Loucy (cell line): ENCODE data around the gene TSC2.
"Not testable (repeated sequence)": the region's sequence is repeated elsewhere in the genome, so short reads cannot be mapped to it uniquely, and the experiment has no call there.

Experiments
- H2AFZ ChIP-seq: fragments of 200-600 bp; sonication (generic); 2 replicates; pipeline ENCODE4 v1.6.0; 2016; ENCODE audit warnings: antibody characterized with exemption, mild to moderate bottlenecking, low read length, moderate library complexity
- H3F3A ChIP-seq: fragments of 200-600 bp; 2 replicates; pipeline ENCODE4 v1.6.0; 2016; ENCODE audit warnings: antibody characterized with exemption, low read depth, mild to moderate bottlenecking
- H3K27me3 ChIP-seq: fragments of 200-600 bp; sonication (generic); 2 replicates; pipeline ENCODE4 v1.6.1; 2014; ENCODE audit warnings: low read length, mild to moderate bottlenecking; ENCODE audit not compliant: insufficient read depth, poor library complexity, severe bottlenecking
- H3K36me3 ChIP-seq: fragments of 200-600 bp; sonication (generic); 2 replicates; pipeline ENCODE4 v1.6.1; 2016; ENCODE audit warnings: low read length; ENCODE audit not compliant: insufficient read depth
- H3K4me1 ChIP-seq: fragments of 200-600 bp; sonication (generic); 2 replicates; pipeline ENCODE4 v1.5.1; 2014; ENCODE audit warnings: low read length, mild to moderate bottlenecking; ENCODE audit not compliant: insufficient read depth, poor library complexity, severe bottlenecking
- H3K4me2 ChIP-seq: fragments of 200-600 bp; sonication (generic); 2 replicates; pipeline ENCODE4 v1.6.0; 2014; ENCODE audit warnings: antibody characterized with exemption, low read length, low read depth, mild to moderate bottlenecking; ENCODE audit not compliant: poor library complexity, severe bottlenecking
- H3K4me3 ChIP-seq: fragments of 200-600 bp; sonication (generic); 2 replicates; pipeline ENCODE4 v1.5.1; 2014; ENCODE audit warnings: low read length, mild to moderate bottlenecking, mixed read lengths; ENCODE audit not compliant: poor library complexity, severe bottlenecking
- H3K79me2 ChIP-seq: fragments of 200-600 bp; sonication (generic); 2 replicates; pipeline ENCODE4 v1.6.1; 2014; ENCODE audit warnings: low read length; ENCODE audit not compliant: insufficient read depth
- H3K9ac ChIP-seq: fragments of 200-600 bp; sonication (generic); 2 replicates; pipeline ENCODE4 v1.6.0; 2014; ENCODE audit warnings: mild to moderate bottlenecking, low read depth, low read length, moderate library complexity; ENCODE audit not compliant: poor library complexity, severe bottlenecking
- H3K9me2 ChIP-seq: fragments of 200-600 bp; sonication (generic); replicated peaks from 2 replicates; pipeline ENCODE4 v1.6.1; 2016; ENCODE audit warnings: low read depth, low read length, mixed read lengths
- H3K9me3 ChIP-seq: fragments of 200-600 bp; sonication (generic); 2 replicates; pipeline ENCODE4 v1.6.1; 2014; ENCODE audit warnings: mild to moderate bottlenecking, antibody characterized with exemption, low read length, low read depth; ENCODE audit not compliant: insufficient read depth
- H4K20me1 ChIP-seq: fragments of 200-600 bp; sonication (generic); 2 replicates; pipeline ENCODE4 v1.6.0; 2014; ENCODE audit warnings: antibody characterized with exemption, low read length, mild to moderate bottlenecking; ENCODE audit not compliant: insufficient read depth, poor library complexity, severe bottlenecking
- EZH2phosphoT487 ChIP-seq: fragments of 200-600 bp; IDR thresholded peaks from 2 replicates; pipeline ENCODE4 v1.6.1; 2018; ENCODE audit warnings: antibody characterized with exemption, mild to moderate bottlenecking, moderate library complexity, borderline replicate concordance
- TF ChIP-seq, protein P1 (sequence below): fragments of 200-600 bp; sonication (generic); conservative IDR thresholded peaks from 2 replicates; pipeline ENCODE4 v1.5.1; 2014; ENCODE audit warnings: mild to moderate bottlenecking, antibody characterized with exemption, low read length

The TSC2 gene

DNA sequence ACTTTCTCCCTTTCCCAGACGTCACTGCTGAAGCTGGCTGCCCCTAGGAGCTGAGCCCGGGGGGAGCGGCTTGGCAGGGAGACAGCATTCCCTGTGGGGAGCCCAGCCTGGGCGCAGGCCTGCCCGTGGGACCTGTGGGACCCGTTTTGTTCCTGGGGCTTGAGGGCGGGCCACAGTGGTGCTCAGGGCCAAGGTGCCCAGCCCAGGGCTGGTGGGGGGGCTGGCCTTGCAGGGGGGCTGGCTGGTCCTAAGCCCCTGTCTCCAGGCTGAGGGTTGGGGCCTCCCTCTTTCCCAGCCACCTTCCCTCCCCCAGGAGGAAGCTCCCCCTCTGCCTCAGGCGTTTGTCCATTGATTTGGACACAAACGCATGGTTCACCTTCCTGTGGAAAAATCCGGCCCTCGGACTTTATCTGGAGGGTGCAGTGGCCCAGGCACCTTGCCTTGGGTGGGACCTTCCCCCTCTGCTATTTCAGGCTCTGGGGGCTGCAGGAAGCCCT, 16.7 kb upstream of the TSC2 start:
- no peak overlapping the region for H3K9ac ChIP-seq
- H3K36me3 ChIP-seq, result no peaks in the 10 kb centered on the region
- TF ChIP-seq EZH2phosphoT487, result no peak
- no peaks in the 10 kb centered on the region for H3K9me2 ChIP-seq
- no peaks in the 10 kb centered on the region for H3K79me2 ChIP-seq
- H4K20me1 ChIP-seq, result no peaks in the 10 kb centered on the region
- no peak overlapping the region for H3K4me2 ChIP-seq
- no peaks in the 10 kb centered on the region for H3F3A ChIP-seq
- no peak overlapping the region for H3K4me3 ChIP-seq
- no peaks in the 10 kb centered on the region for H3K9me3 ChIP-seq
- H3K27me3 ChIP-seq, result peaks cover 4% of the 10 kb centered on the region
- no peak overlapping the region for H2AFZ ChIP-seq
- H3K4me1 ChIP-seq, result no peaks in the 10 kb centered on the region

DNA sequence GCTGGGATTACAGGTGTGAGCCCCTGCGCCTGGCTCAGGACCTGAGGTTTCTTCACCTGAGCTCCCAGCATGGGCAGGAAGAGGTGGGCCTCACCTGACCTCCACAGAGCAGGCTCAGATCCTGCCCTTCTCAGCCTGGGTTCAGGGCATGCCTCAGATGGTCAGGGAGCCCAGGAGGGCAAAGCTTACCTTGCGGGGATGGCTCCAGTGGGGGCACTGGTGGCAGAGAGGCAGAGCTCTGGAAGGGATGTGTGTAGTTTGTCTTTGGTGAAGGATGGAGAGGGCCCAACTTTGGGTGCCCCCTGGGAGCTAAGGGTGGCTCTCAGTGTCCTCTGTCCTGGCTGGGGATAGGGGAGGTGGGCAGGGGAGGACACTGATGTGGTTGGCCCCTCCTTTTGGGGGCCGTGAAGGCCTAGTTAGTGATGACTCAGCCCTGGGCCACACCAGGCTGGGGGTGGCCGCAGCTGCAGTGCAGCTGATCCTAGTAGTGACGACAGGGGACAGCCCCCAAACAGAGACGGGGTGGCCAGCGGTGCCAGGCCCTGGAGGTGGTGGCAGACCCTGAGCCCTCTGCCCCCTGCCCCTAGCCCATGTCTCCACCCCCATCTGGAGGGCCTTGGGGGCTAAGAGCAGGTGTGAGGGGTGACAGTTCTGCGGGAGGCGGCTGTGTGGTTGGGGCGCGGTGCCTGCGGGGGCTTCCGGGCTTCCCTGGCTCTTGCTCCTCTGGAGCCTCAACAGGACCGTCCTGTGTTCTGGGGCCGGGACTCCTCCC, 15.3 kb upstream of the TSC2 start:
- Histone ChIP-seq H3K4me1 (no peaks in the 10 kb centered on the region), H2AFZ (no peak overlapping the region), H3K27me3 (no peaks in the 10 kb centered on the region), H3K4me2 (no peak overlapping the region), H3K4me3 (no peak overlapping the region), H3K9me2 (no peaks in the 10 kb centered on the region), H3F3A (no peaks in the 10 kb centered on the region), H3K9ac (no peak overlapping the region), H3K79me2 (no peaks in the 10 kb centered on the region), H3K9me3 (no peaks in the 10 kb centered on the region), H4K20me1 (no peaks in the 10 kb centered on the region), H3K36me3 (no peaks in the 10 kb centered on the region)
- TF ChIP-seq, protein P1, sequence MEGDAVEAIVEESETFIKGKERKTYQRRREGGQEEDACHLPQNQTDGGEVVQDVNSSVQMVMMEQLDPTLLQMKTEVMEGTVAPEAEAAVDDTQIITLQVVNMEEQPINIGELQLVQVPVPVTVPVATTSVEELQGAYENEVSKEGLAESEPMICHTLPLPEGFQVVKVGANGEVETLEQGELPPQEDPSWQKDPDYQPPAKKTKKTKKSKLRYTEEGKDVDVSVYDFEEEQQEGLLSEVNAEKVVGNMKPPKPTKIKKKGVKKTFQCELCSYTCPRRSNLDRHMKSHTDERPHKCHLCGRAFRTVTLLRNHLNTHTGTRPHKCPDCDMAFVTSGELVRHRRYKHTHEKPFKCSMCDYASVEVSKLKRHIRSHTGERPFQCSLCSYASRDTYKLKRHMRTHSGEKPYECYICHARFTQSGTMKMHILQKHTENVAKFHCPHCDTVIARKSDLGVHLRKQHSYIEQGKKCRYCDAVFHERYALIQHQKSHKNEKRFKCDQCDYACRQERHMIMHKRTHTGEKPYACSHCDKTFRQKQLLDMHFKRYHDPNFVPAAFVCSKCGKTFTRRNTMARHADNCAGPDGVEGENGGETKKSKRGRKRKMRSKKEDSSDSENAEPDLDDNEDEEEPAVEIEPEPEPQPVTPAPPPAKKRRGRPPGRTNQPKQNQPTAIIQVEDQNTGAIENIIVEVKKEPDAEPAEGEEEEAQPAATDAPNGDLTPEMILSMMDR, result no peak
- TF ChIP-seq EZH2phosphoT487, result no peak

DNA sequence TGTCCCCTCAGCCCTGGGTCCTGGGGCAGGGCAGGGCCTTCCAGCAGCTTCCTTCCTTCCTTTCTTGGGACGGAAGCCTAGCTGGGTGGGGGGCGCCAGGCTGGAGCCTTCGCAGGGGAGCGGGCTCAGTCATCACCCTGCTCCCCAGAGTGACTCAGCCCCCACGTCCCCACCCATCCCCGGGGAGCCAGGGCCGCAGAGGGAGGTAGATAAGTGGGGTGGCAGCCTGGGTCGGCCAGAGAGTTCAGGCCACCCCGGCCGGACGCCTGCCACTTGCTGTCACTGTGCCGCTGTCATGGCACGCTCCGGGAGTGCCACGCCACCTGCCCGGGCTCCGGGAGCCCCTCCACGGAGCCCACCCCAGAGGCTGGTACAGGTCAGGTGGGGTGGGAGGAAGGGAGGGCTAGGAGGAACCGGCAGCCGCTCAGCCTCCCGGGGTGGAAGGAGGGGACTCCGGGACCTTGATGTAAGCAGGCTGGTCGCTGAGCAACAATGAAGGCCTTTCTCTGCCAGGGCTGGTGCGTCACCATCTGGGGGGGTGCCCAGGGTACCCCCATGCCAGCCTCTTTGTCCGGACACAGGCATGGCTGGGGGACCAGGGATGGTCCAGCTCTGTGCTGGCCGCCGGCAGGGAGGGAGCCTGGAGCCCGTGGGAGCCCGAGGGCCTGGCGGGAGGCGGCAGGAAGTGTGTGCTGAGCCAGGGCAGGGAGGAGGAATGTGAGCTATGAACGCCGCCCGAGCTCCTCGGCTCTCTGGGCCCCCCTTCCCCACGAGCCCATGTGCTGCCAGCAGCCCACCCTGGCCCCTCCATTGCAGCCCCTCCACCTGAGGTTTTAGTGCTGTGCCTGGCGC, 14.5 kb upstream of the TSC2 start:
- no peaks in the 10 kb centered on the region for H3K27me3 ChIP-seq
- no peaks in the 10 kb centered on the region for H3K9me2 ChIP-seq
- H3K9me3 ChIP-seq, result no peaks in the 10 kb centered on the region
- no peak for TF ChIP-seq EZH2phosphoT487
- TF ChIP-seq, protein P1, result no peak
- H3K9ac ChIP-seq, result no peak overlapping the region
- no peaks in the 10 kb centered on the region for H3K36me3 ChIP-seq
- H4K20me1 ChIP-seq, result no peaks in the 10 kb centered on the region
- H3K4me1 ChIP-seq, result no peaks in the 10 kb centered on the region
- no peak overlapping the region for H3K4me2 ChIP-seq
- H3K4me3 ChIP-seq, result no peak overlapping the region
- H2AFZ ChIP-seq, result no peak overlapping the region
- no peaks in the 10 kb centered on the region for H3F3A ChIP-seq
- no peaks in the 10 kb centered on the region for H3K79me2 ChIP-seq

DNA sequence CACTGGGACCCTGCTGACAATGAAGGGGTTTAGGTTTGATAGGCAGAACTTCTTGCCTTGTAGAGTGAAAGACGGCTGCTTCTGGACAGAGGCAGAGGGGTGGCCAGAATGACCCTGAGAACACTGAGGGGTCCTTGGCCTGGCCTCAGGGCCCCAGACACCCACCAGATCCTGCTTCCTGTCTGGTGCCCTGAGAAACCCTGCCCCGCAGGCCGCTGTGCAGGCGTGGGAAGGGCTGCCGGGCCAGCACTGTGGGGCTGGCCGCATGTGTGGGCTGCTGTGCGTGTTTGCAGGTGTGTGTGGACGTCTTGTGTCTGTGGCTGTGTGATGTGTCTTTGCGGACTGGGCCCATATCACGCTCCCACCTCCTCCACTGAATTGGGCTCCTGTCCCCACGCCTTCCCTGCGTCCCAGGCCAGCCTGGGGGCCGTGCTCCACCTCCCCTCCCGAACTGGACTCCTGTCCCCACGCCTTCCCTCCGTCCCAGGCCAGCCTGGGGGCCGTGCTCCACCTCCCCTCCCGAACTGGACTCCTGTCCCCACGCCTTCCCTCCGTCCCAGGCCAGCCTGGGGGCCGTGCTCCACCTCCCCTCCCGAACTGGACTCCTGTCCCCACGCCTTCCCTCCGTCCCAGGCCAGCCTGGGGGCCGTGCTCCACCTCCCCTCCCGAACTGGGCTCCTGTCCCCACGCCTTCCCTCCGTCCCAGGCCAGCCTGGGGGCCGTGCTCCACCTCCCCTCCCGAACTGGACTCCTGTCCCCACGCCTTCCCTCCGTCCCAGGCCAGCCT, 13.7 kb upstream of the TSC2 start:
- H3K4me1 ChIP-seq, result not testable (repeated sequence)

More for the DNA sequence above, 13.7 kb upstream of the TSC2 start:
- not testable (repeated sequence) for H3K4me3 ChIP-seq, H3K4me2 ChIP-seq, H3K9ac ChIP-seq, H3K27me3 ChIP-seq, H3K9me3 ChIP-seq, H4K20me1 ChIP-seq, H3K9me2 ChIP-seq, H3K36me3 ChIP-seq, H2AFZ ChIP-seq, H3K79me2 ChIP-seq, H3F3A ChIP-seq
